HG03095 (cell line): ENCODE measurements around the gene SLC24A4.

Experiments used
- ATAC-seq: cut with Tn5 transposase; IDR thresholded peaks from one replicate; pipeline ENCODE4 v1.9.1; 2021; ENCODE audit warnings: moderate library complexity; ENCODE audit not compliant: unreplicated experiment

Gene SLC24A4

GRCh38 chr14:92473261-92473968, 150.4 kb downstream of the SLC24A4 start:
- ATAC-seq = no peak

GRCh38 chr14:92473969-92474535, 151.1 kb downstream of the SLC24A4 start:
- no peak for ATAC-seq

- no peak for ATAC-seq
These were observed 152.1 kb downstream of the SLC24A4 start for GRCh38 chr14:92475037-92475436.

- no peak for ATAC-seq
These were observed 152.7 kb downstream of the SLC24A4 start for GRCh38 chr14:92475451-92476187.

- ATAC-seq = no peak
These were observed 157.9 kb downstream of the SLC24A4 start for GRCh38 chr14:92480856-92481255.

- ATAC-seq = no peak
These were observed 158.4 kb downstream of the SLC24A4 start for GRCh38 chr14:92481386-92481785.

- no peak for ATAC-seq
These were observed 159.0 kb downstream of the SLC24A4 start for GRCh38 chr14:92481811-92482555.

GRCh38 chr14:92482621-92483319, 159.8 kb downstream of the SLC24A4 start:
- no peak for ATAC-seq

GRCh38 chr14:92484132-92484823, 161.3 kb downstream of the SLC24A4 start:
- ATAC-seq = no peak

GRCh38 chr14:92486881-92487280, 163.9 kb downstream of the SLC24A4 start:
- ATAC-seq = no peak

GRCh38 chr14:92487513-92488133, 164.7 kb downstream of the SLC24A4 start:
- no peak for ATAC-seq

GRCh38 chr14:92489394-92490238, 166.7 kb downstream of the SLC24A4 start:
- no peak for ATAC-seq

- ATAC-seq = no peak
These were observed 167.4 kb downstream of the SLC24A4 start for GRCh38 chr14:92490239-92490959.

GRCh38 chr14:92491782-92492181, 168.8 kb downstream of the SLC24A4 start:
- ATAC-seq = no peak

- ATAC-seq = no peak
These were observed 169.3 kb downstream of the SLC24A4 start for GRCh38 chr14:92492258-92492657.

GRCh38 chr14:92493024-92493423, 170.1 kb downstream of the SLC24A4 start:
- ATAC-seq = no peak

GRCh38 chr14:92493492-92493891, 170.5 kb downstream of the SLC24A4 start:
- no peak for ATAC-seq

GRCh38 chr14:92494512-92494911, 171.5 kb downstream of the SLC24A4 start:
- ATAC-seq = no peak
